Measurements from ENCODE around the gene ERMAP.

Gene ERMAP

GRCh38 chr1:42889264-42889663, 72.3 kb downstream of the ERMAP start:
- H3K27me3 Mint-ChIP-seq: peaks cover 6% of the 10 kb centered on the region
- H3K4me1 Mint-ChIP-seq (ENCODE audit: low read depth): no peaks in the 10 kb centered on the region
- H3K36me3 Mint-ChIP-seq (ENCODE audit: low read depth): no peaks in the 10 kb centered on the region
- no peak overlapping the region for H3K27ac Mint-ChIP-seq
- no peaks in the 10 kb centered on the region for H3K9me3 Mint-ChIP-seq
- no peak for DNase-seq
- H3K4me3 Mint-ChIP-seq: no peak overlapping the region

- Mint-ChIP-seq H3K4me1 (ENCODE audit: low read depth) (no peaks in the 10 kb centered on the region), H3K4me3 (no peak overlapping the region), H3K27ac (no peak overlapping the region), H3K27me3 (peaks cover 3% of the 10 kb centered on the region), H3K9me3 (no peaks in the 10 kb centered on the region), H3K36me3 (ENCODE audit: low read depth) (no peaks in the 10 kb centered on the region)
- no peak for DNase-seq
These were observed 74.7 kb downstream of the ERMAP start for GRCh38 chr1:42891465-42892138.
